ENCODE measurements around the gene TMIGD2.

- TF ChIP-seq, protein P1, sequence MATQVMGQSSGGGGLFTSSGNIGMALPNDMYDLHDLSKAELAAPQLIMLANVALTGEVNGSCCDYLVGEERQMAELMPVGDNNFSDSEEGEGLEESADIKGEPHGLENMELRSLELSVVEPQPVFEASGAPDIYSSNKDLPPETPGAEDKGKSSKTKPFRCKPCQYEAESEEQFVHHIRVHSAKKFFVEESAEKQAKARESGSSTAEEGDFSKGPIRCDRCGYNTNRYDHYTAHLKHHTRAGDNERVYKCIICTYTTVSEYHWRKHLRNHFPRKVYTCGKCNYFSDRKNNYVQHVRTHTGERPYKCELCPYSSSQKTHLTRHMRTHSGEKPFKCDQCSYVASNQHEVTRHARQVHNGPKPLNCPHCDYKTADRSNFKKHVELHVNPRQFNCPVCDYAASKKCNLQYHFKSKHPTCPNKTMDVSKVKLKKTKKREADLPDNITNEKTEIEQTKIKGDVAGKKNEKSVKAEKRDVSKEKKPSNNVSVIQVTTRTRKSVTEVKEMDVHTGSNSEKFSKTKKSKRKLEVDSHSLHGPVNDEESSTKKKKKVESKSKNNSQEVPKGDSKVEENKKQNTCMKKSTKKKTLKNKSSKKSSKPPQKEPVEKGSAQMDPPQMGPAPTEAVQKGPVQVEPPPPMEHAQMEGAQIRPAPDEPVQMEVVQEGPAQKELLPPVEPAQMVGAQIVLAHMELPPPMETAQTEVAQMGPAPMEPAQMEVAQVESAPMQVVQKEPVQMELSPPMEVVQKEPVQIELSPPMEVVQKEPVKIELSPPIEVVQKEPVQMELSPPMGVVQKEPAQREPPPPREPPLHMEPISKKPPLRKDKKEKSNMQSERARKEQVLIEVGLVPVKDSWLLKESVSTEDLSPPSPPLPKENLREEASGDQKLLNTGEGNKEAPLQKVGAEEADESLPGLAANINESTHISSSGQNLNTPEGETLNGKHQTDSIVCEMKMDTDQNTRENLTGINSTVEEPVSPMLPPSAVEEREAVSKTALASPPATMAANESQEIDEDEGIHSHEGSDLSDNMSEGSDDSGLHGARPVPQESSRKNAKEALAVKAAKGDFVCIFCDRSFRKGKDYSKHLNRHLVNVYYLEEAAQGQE (IDR thresholded peaks at IDR 0.05; ENCODE audit: insufficient read depth in 1 of 2, low read depth in 2 of 2, low read length in 2 of 2): no peak
- no peak for TF ChIP-seq POLR2AphosphoS5 (IDR thresholded peaks at IDR 0.05; ENCODE audit: low read depth, low read length)
- no peak for TF ChIP-seq TAF1 (IDR thresholded peaks at IDR 0.05; ENCODE audit: borderline replicate concordance, insufficient read depth, low read length)
These were observed 24.1 kb upstream of the TMIGD2 start for GRCh38 chr19:4326215-4326836.

Data from PFSK-1 (cell line).